ELR (cell line): Measurements from ENCODE around the gene FRZB.

ENCODE experiments used
- DNase-seq: peaks from one replicate; pipeline ENCODE4 v3.0.0-alpha.2; 2015; ENCODE audit warnings: low read depth

Gene FRZB

GRCh38 chr2:182836451-182836850, 30.0 kb downstream of the FRZB start:
- no peak for DNase-seq

DNA sequence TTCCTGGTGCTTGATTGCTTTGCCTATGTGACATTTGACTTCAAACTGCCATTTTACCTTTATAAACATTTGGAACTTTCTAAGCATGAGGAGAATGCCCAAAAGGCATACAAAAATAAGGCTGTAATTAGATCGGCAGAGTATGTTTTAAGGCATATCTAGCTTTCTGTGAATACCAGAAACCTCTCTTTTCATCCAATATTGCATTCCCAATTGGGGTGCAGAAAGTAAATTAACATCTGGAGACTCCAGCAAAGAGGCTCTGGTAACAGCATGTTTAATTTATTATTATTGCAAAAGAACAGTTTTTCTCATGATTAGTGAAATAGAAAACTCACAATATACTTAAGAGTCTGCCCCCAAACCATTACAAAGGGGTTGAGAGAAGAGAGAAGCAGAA, 32.1 kb downstream of the FRZB start:
- no peak for DNase-seq

GRCh38 chr2:182833084-182833854, 33.2 kb downstream of the FRZB start:
- no peak for DNase-seq

DNA sequence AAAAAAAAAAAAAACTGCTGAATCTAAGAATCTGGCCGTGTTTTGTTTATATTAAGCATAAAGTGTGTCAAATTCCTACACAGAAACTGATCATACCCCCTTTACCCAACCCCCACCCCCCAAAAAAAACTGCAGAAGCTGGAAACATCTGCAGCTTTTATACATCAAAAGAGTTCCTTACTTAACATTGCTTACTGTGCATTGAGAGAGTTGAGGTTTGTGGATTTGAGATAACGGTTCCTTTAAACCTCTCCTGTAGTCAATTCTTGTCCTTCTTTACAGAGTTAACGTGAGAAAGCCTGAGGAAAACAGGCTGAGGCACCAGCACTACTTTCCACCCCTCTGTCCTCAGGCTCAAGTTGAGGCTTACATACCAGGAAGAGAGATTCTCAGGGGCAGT, 34.5 kb downstream of the FRZB start:
- DNase-seq: no peak

GRCh38 chr2:182831101-182831500, 35.3 kb downstream of the FRZB start:
- no peak for DNase-seq

GRCh38 chr2:182827182-182827879, 39.1 kb downstream of the FRZB start:
- no peak for DNase-seq

- DNase-seq: no peak
Measured at GRCh38 chr2:182826496-182826895, 39.9 kb downstream of the FRZB start.

DNA sequence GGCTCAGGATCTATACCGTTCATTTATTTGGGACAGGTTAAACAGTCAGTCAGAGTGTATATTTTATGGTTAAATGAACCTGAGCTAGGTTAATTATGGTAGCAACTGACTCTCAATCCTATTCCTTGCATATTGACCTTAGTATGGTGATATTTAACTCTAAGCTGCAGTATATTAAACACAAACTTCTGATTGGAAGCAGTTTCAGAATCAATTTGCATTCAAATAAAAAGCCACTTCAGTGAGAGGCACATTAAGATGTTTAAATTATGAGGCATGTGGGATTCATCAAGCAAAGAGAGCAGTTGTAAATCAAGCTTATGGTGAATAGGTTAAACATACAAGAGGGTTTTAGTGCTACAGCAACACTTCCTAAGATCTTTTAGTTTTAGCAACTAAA, 40.4 kb downstream of the FRZB start:
- DNase-seq: no peak

- no peak for DNase-seq
Measured at GRCh38 chr2:182824767-182825158, 41.7 kb downstream of the FRZB start.

DNA sequence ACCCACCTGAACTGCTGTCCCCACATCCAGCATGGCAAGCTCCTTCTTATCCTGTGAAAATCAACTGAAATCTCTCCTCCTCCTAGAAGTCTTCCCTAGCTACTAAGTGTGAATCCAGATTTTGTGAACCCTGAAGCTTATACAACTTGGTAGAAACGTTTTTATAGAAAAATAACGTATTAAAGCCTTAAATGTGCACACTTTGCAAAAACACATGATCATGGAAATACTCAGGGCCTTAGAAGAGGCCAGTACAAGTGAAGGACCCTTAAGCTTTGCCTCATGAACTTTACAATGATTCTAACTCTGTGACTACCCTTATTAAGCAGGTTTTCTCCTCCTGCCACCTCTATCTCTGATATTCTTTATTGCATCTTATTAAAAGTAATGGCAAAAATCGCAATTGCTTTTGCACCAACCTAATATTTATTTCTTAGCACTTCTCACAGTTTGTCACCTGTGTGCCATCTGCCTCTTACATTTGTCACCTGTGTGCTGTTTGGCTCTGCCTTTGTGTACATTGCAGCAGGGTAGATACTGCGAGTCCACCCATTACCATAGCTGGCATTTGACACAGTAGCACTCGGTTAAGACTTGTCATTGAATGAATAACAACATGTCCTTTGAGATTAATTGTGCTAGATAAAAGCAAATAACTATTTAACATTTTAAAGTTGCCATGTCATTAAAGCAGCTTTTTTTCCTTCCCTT, 42.2 kb downstream of the FRZB start:
- no peak for DNase-seq

DNA sequence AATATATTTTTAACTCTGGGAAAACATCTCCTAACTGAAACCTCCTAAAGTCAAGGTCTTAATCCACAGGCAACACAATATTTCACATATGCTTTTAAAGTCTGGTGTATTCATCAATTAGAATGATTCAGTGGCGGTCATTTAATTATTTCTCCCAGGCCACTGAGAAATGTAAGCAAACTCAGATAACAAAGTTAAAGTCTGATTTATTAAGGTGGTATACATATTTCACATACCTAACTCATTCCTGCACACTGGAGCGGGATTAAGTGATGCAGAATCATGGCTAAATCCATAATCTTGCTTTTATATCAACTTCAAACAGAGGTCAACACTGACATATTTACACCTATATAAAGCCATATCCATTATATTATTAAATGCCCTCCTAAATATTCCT, 43.7 kb downstream of the FRZB start:
- no peak for DNase-seq

DNA sequence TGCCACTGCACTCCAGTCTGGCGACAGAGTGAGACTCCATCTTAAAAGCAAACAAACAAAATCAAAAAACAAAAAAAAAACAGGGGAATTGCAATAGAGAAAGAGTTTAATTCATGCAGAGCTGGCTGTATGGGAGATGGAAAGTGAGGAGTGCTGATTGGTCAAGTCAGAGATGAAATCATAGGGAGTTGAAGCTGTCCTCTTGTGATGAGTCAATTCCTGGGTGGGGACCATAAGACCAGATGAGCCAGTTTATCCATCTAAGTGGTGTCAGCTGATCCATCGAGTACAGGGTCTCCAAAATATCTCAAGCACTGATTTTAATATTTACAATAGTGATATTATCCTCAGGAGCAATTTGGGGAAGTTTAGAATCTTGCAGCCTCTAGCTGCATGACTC, 45.3 kb downstream of the FRZB start:
- DNase-seq: peak; percentile 24

GRCh38 chr2:182819412-182819811, 47.0 kb downstream of the FRZB start:
- no peak for DNase-seq

DNA sequence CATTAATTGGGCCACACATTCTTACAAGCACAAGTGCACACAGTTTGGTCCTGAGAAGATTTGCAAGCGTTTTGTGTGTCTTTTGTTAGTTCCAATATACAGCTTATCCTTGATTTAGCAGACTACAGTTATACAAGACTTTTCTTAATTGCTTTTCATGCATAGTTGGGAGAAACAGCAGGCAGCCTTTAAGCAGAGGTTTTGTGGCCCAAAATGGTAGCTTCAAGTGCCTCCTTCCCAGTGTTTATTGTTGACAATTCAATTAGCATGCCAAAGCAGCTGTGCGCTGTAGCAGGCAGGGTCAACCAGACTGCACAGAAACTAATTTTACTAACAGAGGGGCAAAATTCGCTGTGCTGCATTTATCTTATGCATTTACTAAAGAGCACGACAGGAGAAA, 47.5 kb downstream of the FRZB start:
- no peak for DNase-seq

DNA sequence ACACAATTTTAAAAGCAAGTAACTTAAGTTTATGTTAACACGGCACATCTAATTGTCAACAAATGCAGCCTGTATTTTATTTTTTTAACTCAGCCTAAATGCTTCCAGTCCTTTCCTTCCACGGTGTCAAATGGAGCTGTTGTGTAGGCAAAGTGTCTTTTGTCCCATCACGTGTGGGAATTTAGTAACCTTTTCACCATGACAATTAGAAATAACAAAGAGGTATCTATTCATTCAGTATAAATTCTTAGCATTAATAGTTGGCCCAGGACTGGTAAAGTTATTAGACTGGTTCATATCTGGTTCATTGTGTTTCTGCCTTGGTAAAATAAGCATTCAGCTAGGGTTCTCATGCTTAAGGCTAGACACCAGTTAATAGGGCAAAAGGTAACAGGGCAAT, 47.9 kb downstream of the FRZB start:
- DNase-seq: no peak

DNA sequence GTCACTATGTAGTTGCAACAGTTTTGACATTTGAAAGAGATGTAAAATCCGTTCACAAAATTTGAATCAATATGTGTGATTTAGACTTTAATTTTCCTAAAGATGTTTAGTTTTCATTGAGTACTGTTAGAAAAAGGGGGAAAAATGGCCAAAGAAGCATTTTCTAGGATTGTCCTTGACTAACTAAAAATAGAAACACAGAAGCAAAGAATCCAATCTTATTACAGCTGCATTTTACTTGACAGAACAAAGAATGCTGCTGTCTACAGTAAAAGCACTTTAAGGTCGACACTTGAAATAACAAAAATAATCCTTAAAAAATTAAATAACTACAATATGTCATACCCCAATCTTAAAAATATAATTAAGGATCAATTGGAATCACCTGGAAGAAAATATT, 48.9 kb downstream of the FRZB start:
- no peak for DNase-seq

GRCh38 chr2:182816866-182817265, 49.6 kb downstream of the FRZB start:
- DNase-seq: no peak

GRCh38 chr2:182814804-182815203, 51.6 kb downstream of the FRZB start:
- DNase-seq: no peak

DNA sequence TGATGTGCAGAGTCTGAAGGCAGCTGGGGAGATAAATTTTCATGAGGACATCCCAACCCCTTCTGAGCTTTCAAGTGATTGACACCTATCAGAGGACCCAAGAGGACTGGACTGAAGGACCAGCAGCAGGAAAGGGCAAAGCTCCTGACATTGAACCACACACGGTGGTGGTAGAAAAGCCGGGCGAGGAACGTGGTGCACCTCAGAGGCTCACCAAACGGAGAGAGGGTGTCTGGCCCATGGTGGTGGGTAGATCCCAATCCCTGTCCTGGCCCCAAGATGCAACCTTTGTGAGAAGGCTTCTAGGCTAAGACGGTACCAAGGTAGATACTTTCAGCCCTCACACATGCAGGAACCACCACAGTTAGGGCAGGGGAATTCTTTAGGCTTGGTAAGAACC, 52.1 kb downstream of the FRZB start:
- no peak for DNase-seq

GRCh38 chr2:182810087-182810486, 56.4 kb downstream of the FRZB start:
- DNase-seq: no peak

DNA sequence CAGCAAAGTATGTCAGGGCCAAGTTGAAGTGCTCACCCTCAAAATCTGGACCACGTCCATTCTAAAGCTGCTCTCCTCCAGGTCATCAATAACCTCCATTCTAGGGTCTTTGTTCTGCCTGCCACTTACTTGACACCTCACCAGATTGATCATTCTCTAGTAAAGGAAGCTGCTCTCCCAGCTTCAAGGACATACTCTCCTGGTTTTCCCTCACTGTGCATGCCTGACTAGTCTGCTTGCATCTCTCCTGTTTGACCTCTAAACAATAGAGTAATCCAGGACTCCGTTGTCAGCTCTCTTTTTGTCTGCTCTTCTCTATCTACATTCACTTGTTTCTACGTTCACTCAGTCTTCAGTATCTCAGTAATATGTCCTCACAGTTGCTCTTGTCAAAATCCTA, 59.1 kb downstream of the FRZB start:
- no peak for DNase-seq

- no peak for DNase-seq
Measured at GRCh38 chr2:182804128-182804527, 62.3 kb downstream of the FRZB start.

GRCh38 chr2:182798736-182799135, 67.7 kb downstream of the FRZB start:
- DNase-seq: no peak
